Smooth muscle cell of the brain vasculature (primary cell): ENCODE results near the gene C1QTNF9B.
"Not testable (repeated sequence)": the region's sequence is repeated elsewhere in the genome, so short reads cannot be mapped to it uniquely, and the experiment has no call there.

Experiments used
- DNase-seq: peaks from one replicate; pipeline ENCODE4 v3.0.0-alpha.2; 2012; ENCODE audit warnings: low read depth, low spot score

The C1QTNF9B gene

DNA sequence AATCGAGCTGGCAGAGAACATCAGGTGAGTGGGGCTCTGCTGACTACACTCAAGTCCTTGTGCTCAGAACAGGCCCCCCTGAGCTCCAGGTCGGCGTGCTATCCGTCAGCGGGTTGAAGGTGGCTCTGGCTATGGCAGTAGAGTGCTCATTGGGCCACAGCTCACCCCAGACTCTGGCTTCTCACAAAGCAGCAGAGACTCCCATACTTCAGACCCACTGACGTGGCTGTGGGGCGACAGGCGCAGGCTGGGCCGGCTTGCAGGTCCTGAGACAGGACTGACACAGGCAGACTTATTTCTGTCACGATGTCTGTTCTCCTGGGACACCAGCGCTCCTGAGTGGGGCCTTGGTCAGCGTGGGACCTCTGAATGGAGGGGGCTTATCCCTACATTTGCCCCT lies 2.6 kb downstream of the C1QTNF9B start:
- DNase-seq = not testable (repeated sequence)

DNA sequence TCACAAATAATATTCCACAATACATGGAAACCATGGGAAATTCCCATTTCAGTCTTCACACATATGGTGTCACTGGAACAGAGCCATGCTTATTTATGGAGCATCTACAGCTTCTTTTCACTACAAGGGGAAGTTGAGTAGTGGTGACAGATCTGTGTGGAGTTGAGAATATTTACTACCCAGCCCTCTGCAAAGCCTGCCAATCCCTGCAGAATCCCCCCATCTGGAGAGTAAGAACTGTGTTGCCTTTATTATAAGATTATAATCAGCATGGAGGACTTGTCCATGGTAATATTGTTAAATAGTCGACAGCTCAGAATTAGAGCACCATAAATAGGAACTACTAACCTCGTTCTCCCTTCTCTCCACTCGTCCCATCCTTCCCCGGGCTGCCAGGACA lies 3.5 kb downstream of the C1QTNF9B start:
- DNase-seq = not testable (repeated sequence)

DNA sequence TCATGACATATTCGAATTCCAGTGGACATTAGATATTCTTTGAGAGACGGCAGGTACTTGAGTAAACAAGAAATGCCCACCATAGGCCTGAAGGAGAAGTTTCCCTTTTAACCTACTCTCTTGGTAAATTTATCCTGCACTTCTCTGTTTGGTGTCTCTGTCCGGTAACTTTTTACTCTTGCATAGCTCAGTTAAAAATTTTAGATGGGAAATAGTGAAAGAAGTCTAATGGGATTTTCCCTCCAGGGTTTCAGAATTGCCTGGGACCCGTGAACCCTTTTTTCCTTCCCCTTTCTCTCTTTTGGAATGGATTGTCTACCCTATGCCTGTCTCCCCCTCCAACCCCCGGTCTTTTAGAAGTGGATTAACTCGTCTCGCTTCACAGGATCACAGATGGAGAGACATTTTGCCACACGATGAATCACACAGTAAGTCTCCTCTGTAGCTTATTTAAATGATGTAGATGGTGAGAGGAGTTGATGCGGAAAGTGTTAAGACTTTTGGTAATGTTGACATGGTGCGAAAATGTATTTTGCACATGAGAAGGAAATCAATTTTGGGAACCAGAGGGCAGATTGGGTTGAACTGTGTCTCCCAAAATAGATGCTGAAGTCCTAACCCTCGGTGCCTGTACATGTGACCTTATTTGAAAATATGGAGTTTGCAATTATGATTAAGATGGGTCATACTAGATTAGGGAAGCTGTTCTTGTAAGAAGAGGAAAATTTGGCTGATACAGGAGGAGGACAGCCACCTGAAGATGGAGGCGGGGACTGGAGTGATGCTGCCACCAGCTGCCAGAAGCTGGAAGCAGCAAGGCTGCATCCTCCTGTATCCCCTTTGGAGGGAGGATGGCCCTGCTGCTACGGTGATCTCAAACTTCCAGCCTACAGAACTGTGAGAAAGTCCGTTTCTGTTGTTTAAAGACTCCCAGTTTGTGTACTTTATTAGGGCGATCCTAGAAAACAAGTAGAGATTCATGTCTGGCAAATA lies 7.4 kb downstream of the C1QTNF9B start:
- no peak for DNase-seq

DNA sequence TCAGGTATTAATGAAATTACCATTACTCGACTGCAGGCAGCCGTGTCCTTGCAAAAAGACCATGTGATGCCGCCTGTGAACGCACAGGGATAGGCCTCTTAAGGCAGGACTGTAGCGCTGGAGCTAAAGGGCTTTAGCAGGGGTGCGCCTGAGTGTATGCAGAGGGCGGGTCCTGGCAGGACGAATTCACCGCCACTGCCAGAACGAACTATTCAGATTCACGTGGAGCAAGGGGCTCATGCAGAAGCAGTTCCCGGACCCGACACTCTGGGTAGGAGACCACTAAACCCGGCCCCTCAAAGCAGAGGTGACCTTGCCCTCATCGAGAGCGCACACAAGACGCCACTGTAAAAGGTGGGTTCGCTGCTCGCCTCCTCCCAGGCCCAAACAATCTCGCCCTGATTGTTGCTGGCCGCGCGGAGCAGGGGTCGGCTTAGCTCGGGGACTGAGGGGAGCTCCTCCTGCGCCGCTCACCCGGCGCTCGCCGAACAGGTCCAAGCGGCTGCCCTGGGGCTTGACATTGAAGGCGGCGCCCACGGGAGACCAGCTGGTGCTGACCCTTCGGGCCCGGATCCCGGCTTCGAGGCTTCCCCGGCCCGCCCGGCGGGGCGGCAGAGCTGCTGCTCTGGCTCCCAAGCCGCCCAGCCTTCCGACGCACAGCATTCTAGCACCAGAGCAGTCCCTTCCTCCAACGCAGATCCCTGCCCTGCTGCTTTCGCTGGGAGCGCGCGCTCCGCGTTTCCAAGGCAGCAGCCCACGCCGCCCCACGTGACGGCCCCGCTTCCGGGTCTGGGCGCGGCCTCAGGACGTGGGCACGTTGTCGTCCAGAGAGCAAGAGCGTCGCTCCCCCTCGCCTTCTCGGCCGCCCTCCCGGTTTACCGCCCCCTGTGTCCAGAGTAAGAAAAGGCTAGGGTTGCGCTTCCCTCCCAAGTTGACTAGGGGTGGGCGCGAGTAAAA lies 8.4 kb downstream of the C1QTNF9B start, which contains the start of gene MIPEP:
TSS of gene MIPEP (minus strand) at position 743 of the 957 bp plus-strand sequence. CDS start at position 663, 80 bp downstream.
- DNase-seq = peak; percentile 93

GRCh38 chr13:23884361-23884760 lies 12.9 kb downstream of the C1QTNF9B start:
- DNase-seq = not testable (repeated sequence)

DNA sequence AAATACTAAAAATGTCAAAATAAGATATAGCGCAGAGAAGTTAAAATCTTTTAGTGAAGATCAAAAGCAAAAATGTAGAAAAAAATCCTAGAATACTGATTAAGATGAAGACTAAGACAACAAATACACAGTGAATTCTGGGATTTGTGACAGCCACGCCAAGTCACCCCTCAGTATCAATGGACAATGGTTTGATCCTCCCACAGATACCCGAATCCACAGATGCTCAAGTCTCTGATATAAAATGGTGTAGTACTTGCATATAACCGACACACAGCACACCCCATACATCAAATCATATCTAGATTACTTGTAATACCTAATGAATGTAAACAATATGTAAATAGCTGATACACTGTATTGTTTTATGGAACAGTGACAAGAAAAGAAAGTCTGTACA lies 14.0 kb downstream of the C1QTNF9B start:
- no peak for DNase-seq

GRCh38 chr13:23881402-23881800 lies 15.9 kb downstream of the C1QTNF9B start:
- not testable (repeated sequence) for DNase-seq

- DNase-seq = not testable (repeated sequence)
Measured at GRCh38 chr13:23880493-23881401, 16.6 kb downstream of the C1QTNF9B start.

DNA sequence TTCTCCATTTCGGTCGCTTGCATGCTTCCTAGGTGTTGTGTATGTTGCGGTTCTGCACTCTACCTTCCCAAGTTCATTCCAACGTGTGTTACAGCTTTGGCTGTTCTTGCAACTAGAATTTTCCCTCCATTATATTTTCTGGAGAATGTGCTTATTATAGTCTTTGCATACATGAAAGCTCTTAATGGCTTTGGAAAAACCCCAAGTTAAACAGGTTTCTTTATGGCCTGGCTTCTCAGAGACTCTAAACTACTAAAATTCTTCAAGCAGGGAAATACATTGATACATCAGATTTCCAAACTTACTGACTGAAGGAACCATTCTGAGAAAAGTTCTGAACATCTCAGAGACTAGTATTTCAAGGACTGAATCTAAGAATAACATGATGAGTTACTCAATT lies 20.0 kb downstream of the C1QTNF9B start:
- no peak for DNase-seq

GRCh38 chr13:23876265-23876664 lies 21.0 kb downstream of the C1QTNF9B start:
- no peak for DNase-seq

DNA sequence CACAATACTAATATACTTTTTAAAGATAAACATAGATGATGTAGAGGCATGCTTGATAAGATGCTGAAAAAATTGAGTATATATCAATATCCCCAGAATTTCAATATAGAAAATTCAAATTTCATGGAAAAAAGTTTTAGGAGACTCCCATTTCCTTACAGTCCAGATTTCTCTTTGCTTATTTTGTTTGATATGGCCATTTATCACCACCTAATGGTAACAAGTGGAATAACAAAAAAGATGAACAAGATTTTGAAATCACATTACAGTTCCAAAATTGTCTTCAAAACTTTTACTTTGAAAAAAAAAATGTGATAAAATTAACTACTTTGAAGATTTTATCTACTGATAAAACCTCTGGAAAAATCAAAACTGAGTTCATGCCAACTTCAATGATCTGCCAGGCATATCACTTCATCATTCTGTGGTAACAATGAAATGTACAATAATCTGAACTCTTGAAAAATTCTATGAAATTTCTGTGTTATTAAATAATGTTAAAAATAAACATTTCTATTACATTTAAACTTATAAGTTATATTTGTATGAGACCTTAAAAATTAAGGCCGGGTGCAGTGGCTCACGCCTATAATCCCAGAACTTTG lies 25.6 kb downstream of the C1QTNF9B start:
- no peak for DNase-seq

GRCh38 chr13:23870356-23871140 lies 26.8 kb downstream of the C1QTNF9B start:
- DNase-seq = no peak

DNA sequence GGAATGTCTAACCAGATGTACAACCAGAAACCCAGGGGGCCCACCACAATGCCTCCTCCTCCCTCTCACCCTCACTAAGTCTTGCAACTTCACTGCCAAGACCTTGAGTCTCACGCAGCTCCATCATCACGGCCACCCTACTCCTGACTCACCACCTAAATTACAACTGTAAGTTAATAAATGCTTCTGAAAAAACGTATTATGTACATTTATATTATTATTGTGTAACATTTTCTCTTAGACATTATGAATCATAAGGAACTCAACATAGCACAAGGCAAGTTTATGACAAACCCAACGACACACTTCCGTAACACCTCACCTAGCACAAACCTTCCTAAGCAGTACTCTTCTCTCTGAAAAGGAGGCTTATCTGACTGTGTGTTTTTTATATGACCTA lies 28.8 kb downstream of the C1QTNF9B start:
- DNase-seq = no peak

GRCh38 chr13:23867027-23867491 lies 30.2 kb downstream of the C1QTNF9B start:
- no peak for DNase-seq

- DNase-seq = no peak
Measured at GRCh38 chr13:23866420-23867026, 30.8 kb downstream of the C1QTNF9B start.

DNA sequence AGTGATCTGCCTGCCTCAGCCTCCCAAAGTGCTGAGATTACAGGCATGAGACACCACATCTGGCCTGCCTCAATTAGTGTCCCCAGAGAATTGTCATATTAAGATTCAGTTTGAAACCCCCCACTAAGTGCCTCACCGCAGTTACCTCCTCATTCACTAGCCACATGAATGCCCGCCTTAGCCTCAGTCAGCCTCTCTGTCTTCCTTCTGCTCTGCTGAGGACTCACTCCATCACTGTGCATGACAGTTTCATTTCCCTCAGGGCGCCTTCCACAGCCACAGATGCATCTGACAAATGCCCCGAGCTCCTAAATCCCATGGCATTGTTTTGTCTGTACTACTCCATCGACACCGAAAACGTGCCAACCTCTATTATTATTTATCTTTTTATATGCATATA lies 31.4 kb downstream of the C1QTNF9B start:
- no peak for DNase-seq

DNA sequence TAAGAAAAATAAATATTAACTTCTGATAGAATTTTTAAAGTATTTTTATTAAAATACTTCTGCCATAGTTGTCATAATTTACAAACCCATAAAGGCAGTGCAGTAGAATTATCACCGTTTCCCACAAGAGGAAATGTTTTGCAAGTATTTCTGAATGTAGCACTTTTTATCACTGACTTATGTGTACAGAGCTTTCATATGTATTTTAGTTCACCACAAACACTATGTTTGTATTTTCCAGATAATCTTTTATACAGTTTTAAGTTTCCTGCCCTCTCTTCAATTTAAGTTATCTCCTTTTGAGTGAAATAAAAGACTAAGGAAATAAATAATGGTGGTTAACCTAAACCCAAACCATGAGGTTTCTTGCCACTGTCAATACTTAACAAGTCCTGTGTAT lies 32.3 kb downstream of the C1QTNF9B start:
- DNase-seq = no peak

DNA sequence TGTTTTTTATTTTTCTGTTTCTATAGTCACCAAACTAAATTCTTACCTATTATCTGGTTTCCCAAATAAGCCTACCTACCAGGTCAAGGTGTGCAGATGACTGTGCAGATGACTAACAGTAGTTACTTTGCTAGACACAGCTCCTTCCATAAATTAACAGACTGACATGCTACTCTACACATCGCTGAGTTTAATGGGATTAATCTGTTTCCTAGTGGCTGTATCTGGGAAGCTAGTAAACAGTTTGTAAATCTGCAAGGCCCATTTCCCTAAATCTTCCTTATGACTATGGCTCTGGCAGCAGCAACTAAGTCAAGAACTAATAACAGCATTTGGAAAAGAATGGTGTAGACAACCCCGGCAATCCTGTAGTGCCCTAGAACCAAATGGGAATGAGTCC lies 36.0 kb downstream of the C1QTNF9B start:
- DNase-seq = no peak

GRCh38 chr13:23859904-23860303 lies 37.4 kb downstream of the C1QTNF9B start:
- no peak for DNase-seq
